ENCODE results near the gene MUSK.

DNA sequence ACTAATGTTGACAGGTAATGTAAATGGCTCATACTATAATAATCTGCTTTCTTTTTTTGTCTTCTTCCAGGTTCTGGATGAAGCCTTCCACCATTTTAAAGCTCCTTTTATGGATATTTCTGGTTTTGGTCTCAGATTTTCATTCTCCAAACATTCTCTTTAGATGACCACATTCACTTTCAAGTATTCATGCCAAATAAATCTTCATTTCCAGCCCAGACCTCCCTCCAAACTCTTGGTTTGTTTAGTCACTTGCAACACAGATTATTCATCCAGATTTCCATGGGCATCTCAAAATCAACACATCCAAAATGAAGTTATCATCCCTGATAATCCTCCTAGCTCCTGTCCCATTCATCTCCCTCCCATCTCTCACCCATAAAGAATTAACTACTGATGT lies 48.8 kb upstream of the MUSK start:
- TF ChIP-seq, protein P1, sequence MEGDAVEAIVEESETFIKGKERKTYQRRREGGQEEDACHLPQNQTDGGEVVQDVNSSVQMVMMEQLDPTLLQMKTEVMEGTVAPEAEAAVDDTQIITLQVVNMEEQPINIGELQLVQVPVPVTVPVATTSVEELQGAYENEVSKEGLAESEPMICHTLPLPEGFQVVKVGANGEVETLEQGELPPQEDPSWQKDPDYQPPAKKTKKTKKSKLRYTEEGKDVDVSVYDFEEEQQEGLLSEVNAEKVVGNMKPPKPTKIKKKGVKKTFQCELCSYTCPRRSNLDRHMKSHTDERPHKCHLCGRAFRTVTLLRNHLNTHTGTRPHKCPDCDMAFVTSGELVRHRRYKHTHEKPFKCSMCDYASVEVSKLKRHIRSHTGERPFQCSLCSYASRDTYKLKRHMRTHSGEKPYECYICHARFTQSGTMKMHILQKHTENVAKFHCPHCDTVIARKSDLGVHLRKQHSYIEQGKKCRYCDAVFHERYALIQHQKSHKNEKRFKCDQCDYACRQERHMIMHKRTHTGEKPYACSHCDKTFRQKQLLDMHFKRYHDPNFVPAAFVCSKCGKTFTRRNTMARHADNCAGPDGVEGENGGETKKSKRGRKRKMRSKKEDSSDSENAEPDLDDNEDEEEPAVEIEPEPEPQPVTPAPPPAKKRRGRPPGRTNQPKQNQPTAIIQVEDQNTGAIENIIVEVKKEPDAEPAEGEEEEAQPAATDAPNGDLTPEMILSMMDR (IDR thresholded peaks at IDR 0.05) = no peak
- TF ChIP-seq EHMT2 (IDR thresholded peaks at IDR 0.05; ENCODE audit: low read depth) (no peak), CEBPB (IDR thresholded peaks at IDR 0.05) (no peak)
- TF ChIP-seq, protein P2, sequence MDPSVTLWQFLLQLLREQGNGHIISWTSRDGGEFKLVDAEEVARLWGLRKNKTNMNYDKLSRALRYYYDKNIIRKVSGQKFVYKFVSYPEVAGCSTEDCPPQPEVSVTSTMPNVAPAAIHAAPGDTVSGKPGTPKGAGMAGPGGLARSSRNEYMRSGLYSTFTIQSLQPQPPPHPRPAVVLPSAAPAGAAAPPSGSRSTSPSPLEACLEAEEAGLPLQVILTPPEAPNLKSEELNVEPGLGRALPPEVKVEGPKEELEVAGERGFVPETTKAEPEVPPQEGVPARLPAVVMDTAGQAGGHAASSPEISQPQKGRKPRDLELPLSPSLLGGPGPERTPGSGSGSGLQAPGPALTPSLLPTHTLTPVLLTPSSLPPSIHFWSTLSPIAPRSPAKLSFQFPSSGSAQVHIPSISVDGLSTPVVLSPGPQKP (IDR thresholded peaks at IDR 0.05; ENCODE audit: low read depth, low read length) = no peak
